Fibroblast of skin of left biceps (primary cell): Measurements from ENCODE around the gene LHX6.

Experiments used
- DNase-seq, 2 experiments: peaks; one replicate each; pipeline ENCODE4 v3.0.0-alpha.2; 2013; ENCODE audit warnings: low read depth in 2 of 2

LHX6 gene

GRCh38 chr9:122234022-122234748 lies 5.4 kb upstream of the LHX6 start:
- DNase-seq = no peak

DNA sequence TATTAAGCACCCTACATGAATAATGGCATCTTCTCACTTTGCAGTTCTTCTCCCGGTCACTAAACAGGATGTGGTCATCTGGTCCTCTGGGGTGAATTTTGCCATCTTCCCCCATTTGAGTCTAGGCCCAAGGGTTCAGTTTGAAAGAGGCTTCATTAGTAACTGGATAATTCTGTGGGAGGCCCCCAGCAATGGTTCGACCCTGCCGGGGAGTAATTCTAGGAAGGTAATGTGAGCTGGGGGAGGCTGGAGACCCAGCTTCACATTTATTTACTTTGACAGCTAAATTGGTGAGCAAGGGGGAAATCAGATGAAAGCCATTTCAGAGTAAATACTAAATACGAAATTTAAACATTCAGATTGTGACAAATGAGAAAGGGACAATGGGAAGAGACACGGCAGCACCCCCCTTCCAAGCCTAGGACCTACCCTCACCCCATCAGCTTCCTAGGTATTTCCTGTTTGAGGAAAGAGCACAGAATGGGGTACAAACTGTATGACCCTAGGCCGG lies 4.1 kb upstream of the LHX6 start:
- DNase-seq = no peak

- no peak for DNase-seq
These were observed 704 bp upstream of the LHX6 start for GRCh38 chr9:122229485-122229837.

- no peak for DNase-seq
These were observed 578 bp downstream of the LHX6 start for GRCh38 chr9:122228191-122228567.

DNA sequence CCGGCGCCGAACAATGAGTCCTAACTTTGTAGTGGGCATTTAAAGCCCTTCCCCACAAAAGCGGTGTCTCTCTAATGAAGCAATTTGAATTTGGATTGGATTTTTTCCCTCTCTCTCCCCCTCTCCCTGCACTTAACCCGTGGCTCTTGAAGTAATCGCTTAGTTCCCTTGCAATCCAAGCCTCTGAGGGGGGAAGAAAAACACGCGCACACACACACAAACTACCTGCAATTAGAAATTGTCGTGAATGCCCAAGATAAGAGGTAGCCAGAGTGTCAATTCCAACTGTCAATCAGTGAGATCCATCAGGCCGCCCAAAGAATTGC lies 1.2 kb downstream of the LHX6 start:
- DNase-seq = no peak

DNA sequence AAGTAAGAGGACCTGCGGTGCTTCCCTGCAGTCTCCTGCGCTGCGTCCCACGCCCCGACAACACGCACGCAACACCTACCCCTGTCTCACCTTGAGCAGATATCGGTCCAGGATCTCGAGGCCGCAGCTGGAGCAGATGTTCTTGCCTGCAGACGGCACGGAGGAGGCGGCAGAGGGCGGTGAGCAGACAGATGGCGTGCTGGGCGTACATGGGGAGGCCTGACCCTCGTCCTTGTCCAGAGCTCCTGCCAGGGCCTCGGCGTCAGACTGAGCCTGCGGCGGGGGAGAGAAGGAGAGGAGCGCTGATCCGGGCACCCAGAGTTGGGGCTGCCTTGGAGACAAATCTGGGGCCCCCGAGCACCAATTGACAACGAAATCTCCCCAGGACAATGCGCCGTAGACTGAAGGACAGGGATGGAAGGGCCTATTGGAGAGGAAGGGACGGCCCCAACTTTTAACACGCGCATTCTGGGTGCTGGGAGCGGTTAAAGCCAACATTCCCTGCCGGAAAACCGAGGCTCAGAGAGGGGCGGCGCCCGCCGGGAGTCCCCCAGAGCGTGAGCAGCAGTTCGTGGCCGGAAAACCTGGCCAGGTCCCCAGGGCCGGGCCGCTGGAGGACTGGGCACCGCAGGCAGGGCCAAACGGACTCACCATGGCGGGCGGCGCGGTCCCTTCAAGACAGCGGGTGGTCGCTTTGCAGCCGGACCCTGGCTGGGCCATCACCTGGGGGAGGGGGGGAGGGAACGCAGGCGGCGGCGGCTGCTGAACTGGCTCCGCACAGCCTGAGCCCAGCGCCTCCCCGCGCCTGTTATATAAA lies 1.8 kb downstream of the LHX6 start:
- DNase-seq = no peak

DNA sequence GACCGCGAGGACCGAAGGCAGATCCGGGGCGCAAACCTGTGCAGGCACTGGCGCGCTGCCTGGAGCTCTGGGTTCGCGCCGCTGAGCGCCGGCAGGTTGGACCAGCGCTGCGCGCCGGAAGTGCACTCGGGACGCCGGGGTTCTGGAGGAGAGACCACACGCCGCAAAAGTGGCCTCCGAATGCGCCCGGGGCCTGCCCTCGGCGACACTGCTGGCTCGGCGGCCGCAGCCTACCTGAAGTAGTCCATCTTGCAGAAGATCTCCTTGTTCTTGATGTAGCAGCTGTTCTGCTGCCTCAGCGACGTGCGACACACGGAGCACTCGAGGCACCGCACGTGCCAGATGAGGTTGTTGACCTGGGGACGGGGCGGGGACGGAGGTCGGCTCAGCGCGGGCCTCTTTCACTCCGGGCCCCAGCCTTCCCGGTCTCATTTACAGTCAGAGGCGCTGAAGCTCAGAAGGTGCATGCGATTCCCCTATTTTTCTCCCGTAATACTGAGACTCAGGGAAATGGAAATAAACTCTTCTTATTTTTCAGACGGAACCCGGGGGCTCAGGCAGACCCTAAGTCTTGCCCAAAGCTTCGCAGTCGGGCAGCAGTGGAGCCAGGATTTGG lies 2.5 kb downstream of the LHX6 start:
- no peak for DNase-seq

DNA sequence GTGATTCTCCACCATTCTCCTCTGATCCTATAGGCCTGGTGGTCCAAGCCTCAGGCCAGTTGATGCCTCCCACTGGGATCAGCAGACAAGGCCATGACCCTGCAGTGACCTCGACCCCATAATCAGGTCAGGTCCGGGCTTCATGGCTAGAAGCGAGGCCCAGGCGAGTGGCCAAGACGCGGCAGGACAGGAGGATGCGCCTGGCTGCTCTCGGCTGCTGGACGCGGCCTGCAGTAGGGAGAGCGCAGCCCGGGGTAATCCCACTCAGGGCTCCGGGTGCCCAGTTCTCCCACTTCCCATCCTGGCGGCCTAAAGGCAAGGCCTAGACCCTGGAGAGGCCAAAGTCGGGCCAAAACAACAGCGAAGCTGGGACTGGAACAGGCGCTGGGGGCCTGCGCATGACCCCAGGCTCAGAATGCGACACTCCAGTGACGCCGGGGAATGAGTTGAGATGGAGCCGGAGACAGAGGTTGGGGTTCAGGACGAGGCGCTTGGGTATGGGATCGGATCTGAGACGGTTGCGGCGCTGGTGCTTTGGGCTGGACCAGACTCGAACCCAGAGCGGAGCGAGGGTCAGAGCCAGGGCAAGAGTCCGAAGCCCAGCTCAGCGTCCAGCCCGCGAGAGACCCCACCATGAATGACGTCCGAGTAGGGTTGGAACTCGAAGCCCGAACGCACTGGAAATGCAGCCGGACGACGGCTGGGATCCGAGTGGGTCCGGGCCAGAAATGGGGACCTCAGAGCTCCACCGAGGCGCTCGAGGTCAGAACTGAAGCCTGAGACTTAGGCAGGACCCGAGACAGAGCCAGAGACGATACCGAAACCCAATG lies 3.2 kb downstream of the LHX6 start:
- DNase-seq = no peak

GRCh38 chr9:122223435-122223834 lies 5.3 kb downstream of the LHX6 start:
- no peak for DNase-seq

DNA sequence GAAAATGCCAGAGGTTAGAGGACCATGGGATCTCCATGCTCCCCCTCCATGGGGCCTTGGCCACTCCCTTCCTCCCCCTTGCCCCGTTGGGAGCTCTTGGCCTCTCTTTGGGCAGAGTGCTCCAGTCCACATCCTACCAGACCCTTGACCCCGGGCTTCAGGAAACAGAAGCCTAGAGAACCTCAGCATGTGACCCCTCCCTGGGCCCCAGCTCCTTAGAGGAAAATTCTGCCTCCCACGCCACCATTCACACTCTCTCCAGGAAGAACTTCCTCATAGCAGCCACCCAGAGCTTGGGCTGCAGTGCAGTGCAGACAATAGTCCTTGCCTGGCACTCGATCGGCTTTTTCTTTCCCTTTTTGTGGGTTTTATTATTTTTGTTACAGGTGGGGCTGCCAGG lies 6.0 kb downstream of the LHX6 start:
- DNase-seq = no peak

DNA sequence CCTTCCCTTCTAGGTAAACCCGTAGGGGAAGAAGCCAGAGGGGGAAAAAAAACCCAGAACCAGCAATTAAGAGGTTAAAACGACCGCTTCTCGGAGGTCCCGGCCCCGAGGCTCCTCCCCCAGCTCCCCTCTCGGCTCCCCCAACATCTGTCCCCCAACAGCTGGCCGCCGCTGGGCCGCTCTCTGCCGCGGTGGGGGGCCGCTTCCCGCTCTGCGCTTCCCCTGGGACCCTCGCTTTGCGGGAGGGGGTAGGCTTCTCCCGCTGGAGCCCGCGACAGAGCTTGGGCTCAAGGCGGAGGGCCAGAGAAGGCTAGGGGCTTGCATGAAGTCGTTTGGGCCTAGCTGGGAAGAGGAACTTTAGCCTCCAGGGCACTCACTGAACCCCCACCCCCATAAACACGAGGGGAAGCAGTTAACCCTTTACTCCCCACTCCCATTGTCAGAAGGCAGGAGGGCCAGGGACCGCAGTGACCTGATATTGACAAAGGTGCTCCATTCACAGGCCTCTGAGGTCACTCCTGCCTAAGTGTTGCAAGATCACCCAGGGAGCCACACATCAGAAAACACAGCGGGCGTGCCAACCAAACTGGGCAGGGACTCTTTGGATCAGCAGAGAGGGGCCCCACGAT lies 7.5 kb downstream of the LHX6 start:
- no peak for DNase-seq

DNA sequence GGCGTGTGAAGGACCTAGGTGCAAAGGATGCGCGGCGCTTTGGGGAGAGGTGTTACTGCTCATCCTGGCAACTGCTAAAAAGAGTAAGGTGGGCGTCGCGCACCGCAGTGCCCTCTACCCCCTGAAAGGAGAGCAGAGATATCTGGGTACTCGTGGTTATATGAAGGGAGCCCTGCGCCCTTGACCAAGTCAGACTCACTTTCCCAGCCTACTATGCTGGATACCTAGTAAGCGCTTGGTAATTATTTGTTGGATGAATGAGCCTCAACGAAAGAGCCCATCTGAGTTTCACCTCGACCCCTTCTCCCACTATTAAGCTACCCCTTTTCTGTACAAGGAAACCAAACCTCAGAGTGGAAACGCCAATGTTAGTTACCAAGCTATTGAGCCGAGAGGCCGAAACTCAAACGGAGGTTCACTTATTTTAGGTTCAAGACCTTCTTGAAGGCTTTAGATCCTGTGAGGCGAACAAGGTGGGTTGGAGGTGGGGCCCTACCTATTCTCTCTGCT lies 8.0 kb downstream of the LHX6 start:
- no peak for DNase-seq

- DNase-seq = no peak
These were observed 8.7 kb downstream of the LHX6 start for GRCh38 chr9:122219856-122220672.

DNA sequence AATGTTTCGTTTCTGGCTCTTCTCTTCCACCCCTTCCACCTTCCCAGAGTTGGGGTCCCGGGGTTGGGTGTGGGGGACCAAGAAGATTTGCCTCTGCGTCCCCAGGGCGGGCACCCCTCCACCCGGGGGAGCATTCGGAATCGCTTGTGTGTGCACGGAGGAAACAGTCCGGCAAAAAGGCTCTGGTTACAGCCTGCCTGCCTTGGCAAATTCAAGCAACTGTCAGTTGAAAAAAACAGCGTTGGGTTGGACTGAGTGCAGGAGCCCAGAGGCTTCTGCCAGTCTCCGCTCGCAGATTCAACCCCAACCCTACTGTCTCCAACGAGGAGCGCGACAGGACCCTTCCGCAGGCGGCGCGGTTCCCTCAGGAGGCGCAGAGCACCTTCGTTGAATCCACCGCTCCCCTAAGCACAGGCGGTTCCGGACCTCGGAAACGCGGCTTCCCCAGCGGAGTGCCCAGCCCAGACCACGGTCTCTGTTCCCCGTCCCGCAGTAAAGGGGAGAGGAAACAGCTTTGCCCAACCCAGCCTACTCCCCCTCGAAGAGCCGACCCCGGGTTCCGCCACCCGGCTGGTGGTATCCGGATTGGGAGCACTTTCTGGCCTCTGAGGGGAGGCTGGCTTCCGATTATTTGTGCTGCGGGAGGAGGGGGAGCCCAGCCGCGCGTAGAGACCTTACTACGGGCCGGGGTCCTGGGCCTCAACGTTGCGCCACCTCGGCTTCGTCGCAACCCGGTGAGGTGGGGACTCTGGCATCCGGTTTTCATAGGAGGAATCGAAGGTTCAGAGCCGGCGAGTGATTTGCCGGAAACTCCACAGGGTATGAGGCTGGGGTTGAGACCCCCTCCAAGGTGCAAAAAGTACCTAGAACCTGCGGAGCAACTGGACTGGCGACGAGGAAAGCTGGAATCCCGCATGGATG lies 9.6 kb downstream of the LHX6 start:
- DNase-seq = no peak

- DNase-seq = no peak
These were observed 10.5 kb downstream of the LHX6 start for GRCh38 chr9:122218071-122218934.

- no peak for DNase-seq
These were observed 11.1 kb downstream of the LHX6 start for GRCh38 chr9:122217640-122218039.

DNA sequence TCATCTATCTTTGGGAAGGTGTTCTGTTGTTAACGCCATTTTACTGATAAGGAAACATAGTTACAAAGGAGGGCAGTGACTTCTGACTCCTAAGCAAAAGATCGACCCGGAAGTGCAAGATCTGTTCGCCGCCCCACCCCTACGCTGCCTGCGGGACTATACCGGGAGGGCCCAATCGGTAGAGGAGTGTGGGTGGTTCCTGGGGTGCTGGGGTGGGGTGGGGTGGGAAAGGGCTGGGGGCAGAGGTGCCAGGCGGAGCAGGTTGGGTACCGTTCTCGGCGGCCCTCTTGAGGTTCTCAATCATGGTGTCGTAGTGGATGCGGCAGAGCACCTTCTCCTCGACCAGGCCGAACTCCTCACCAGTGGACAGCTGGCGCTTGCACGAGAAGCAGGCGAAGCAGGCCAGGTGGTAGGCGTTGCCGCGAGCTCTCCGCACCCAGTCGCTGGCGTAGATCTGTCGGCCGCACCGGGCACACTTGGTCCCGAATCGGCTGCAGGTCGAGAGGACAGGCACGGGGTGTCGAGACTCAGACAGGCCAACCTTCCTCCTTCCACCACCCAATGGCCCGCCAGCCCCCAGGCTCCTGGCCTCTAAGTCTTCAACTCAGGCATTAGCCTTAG lies 11.8 kb downstream of the LHX6 start:
- DNase-seq = no peak
